Hepatocyte (in vitro differentiated cells): Measurements from ENCODE around the gene CRACR2B.

ENCODE experiments used
- CTCF ChIP-seq: fragments of 200-600 bp; sonication (generic); IDR thresholded peaks from 2 replicates; pipeline ENCODE4 v1.5.1; 2016; ENCODE audit warnings: antibody characterized with exemption, mild to moderate bottlenecking; ENCODE audit not compliant: poor library complexity
- EZH2 ChIP-seq: fragments of 200-600 bp; sonication (generic); IDR thresholded peaks from 2 replicates; pipeline ENCODE4 v1.6.1; 2016; ENCODE audit warnings: antibody characterized with exemption, mild to moderate bottlenecking, borderline replicate concordance
- EZH2phosphoT487 ChIP-seq: fragments of 200-600 bp; sonication (generic); IDR thresholded peaks from one replicate; pipeline ENCODE4 v1.6.1; 2018; ENCODE audit warnings: antibody characterized with exemption, mild to moderate bottlenecking, low read depth, moderate library complexity; ENCODE audit not compliant: unreplicated experiment, severe bottlenecking

GRCh38 chr11:788009-788640 is 39.6 kb upstream of the CRACR2B start:
- TF ChIP-seq EZH2phosphoT487 (no peak), CTCF (no peak), EZH2 (no peak)
